SK-N-SH treated with all-trans-retinoic acid at 6 μM for 48 hours (cell line): Measurements from ENCODE around the gene WFS1.

Source experiments
- ATAC-seq: fragments of 200-7000 bp; cut with Tn5 transposase; 3 replicates; pipeline ENCODE4 v1.9.1; 2020; ENCODE audit warnings: mild to moderate bottlenecking, moderate library complexity
- ARNTL ChIP-seq: fragments of 450-650 bp; formaldehyde crosslinking; IDR thresholded peaks from 2 replicates; pipeline ENCODE4 v1.5.0; 2020; ENCODE audit warnings: low read depth, mild to moderate bottlenecking, moderate library complexity, borderline replicate concordance
- CREB5 ChIP-seq: fragments of 250-450 bp; sonication (Bioruptor Pico); IDR thresholded peaks from 2 replicates; pipeline ENCODE4 v1.5.1; 2020; ENCODE audit warnings: low read depth, mild to moderate bottlenecking, moderate library complexity
- CSDC2 ChIP-seq: fragments of 250-450 bp; sonication (Bioruptor Pico); IDR thresholded peaks from 2 replicates; pipeline ENCODE4 v1.5.0; 2020; ENCODE audit warnings: mild to moderate bottlenecking, moderate library complexity
- CSRNP3 ChIP-seq: fragments of 250-450 bp; sonication (Bioruptor Pico); IDR thresholded peaks from 2 replicates; pipeline ENCODE4 v1.5.1; 2021; ENCODE audit warnings: mild to moderate bottlenecking, moderate library complexity
- ESRRG ChIP-seq: fragments of 250-450 bp; sonication (Bioruptor Pico); IDR thresholded peaks from 2 replicates; pipeline ENCODE4 v1.6.1; 2021; ENCODE audit warnings: mild to moderate bottlenecking
- OSR1 ChIP-seq: fragments of 250-450 bp; sonication (Bioruptor Pico); IDR thresholded peaks from 2 replicates; pipeline ENCODE4 v1.8.0; 2022; ENCODE audit warnings: moderate library complexity, mild to moderate bottlenecking, inconsistent platforms
- PATZ1 ChIP-seq: fragments of 250-450 bp; sonication (Bioruptor Pico); IDR thresholded peaks from 2 replicates; pipeline ENCODE4 v1.8.0; 2020; ENCODE audit warnings: mild to moderate bottlenecking, moderate library complexity, borderline replicate concordance
- POU6F1 ChIP-seq: fragments of 250-450 bp; sonication (Bioruptor Pico); IDR thresholded peaks from 2 replicates; pipeline ENCODE4 v1.8.0; 2021; ENCODE audit warnings: low read depth, mild to moderate bottlenecking, moderate library complexity, borderline replicate concordance
- PPARA ChIP-seq: fragments of 250-450 bp; sonication (Bioruptor Pico); IDR thresholded peaks from 2 replicates; pipeline ENCODE4 v1.5.0; 2020; ENCODE audit warnings: mild to moderate bottlenecking, borderline replicate concordance
- RARB ChIP-seq: fragments of 250-450 bp; sonication (Bioruptor Pico); IDR thresholded peaks from 2 replicates; pipeline ENCODE4 v1.8.0; 2021; ENCODE audit warnings: mild to moderate bottlenecking, moderate library complexity
- SNAI2 ChIP-seq: fragments of 250-450 bp; sonication (Bioruptor Pico); IDR thresholded peaks from 2 replicates; pipeline ENCODE4 v1.5.0; 2020; ENCODE audit warnings: mild to moderate bottlenecking, moderate library complexity
- TCF4 ChIP-seq: fragments of 250-450 bp; sonication (Bioruptor Pico); IDR thresholded peaks from 2 replicates; pipeline ENCODE4 v1.8.0; 2021; ENCODE audit warnings: mild to moderate bottlenecking, moderate library complexity, borderline replicate concordance
- TOX ChIP-seq: fragments of 250-450 bp; sonication (Bioruptor Pico); IDR thresholded peaks from 2 replicates; pipeline ENCODE4 v1.8.0; 2021; ENCODE audit warnings: mild to moderate bottlenecking, moderate library complexity, borderline replicate concordance
- ZC3H10 ChIP-seq: fragments of 250-450 bp; sonication (Bioruptor Pico); IDR thresholded peaks from 2 replicates; pipeline ENCODE4 v1.5.1; 2021; ENCODE audit warnings: mild to moderate bottlenecking, moderate library complexity
- ZFP3 ChIP-seq: fragments of 250-450 bp; sonication (Bioruptor Pico); IDR thresholded peaks from 2 replicates; pipeline ENCODE4 v1.5.0; 2020; ENCODE audit warnings: mild to moderate bottlenecking, moderate library complexity
- ZFP30 ChIP-seq: fragments of 450-650 bp; formaldehyde crosslinking; IDR thresholded peaks from 2 replicates; pipeline ENCODE4 v1.5.0; 2022; ENCODE audit warnings: mild to moderate bottlenecking, moderate library complexity
- ZNF565 ChIP-seq: fragments of 450-650 bp; formaldehyde crosslinking; conservative IDR thresholded peaks from 2 replicates; pipeline ENCODE4 v1.5.0; 2020; ENCODE audit warnings: low read depth, mild to moderate bottlenecking, moderate library complexity
- ZNF70 ChIP-seq: fragments of 450-650 bp; formaldehyde crosslinking; IDR thresholded peaks from 2 replicates; pipeline ENCODE4 v1.5.0; 2020; ENCODE audit warnings: mild to moderate bottlenecking, moderate library complexity
- ZNF8 ChIP-seq: fragments of 450-650 bp; formaldehyde crosslinking; IDR thresholded peaks from 2 replicates; pipeline ENCODE4 v1.5.0; 2020; ENCODE audit warnings: mild to moderate bottlenecking, moderate library complexity

WFS1 gene

DNA sequence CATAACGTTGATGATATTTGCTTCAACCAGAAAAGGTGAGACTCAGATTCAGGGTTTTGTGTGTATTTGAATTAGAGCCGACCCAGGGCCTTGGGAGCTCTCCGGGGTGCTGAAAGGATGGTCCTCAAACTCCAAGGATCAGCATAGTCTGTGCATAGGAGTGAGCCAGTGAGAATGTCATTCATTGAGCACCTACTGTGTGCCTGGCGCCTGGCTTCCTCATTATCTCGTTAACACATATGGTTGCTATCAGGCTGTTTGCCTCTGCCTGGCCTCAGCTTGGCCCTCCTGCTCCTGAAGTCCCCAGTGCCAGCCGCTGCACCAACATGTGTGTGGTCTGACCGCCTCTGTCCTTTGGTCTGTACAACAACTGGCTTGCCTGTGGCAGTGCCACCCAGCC is 44.2 kb upstream of the WFS1 start:
- no peak for ATAC-seq
- TF ChIP-seq ESRRG (CRISPR knock-in tag) (no peak), TCF4 (CRISPR knock-in tag) (no peak), TOX (CRISPR knock-in tag) (no peak), ARNTL (CRISPR knock-in tag) (no peak), POU6F1 (CRISPR knock-in tag) (no peak), CSDC2 (CRISPR knock-in tag) (no peak), ZFP30 (CRISPR knock-in tag) (no peak), OSR1 (CRISPR knock-in tag) (no peak), ZFP3 (CRISPR knock-in tag) (no peak), ZC3H10 (no peak), CREB5 (CRISPR knock-in tag) (no peak), PPARA (no peak), ZNF565 (CRISPR knock-in tag) (no peak), SNAI2 (CRISPR knock-in tag) (no peak), CSRNP3 (CRISPR knock-in tag) (no peak), PATZ1 (no peak), ZNF8 (CRISPR knock-in tag) (no peak), ZNF70 (CRISPR knock-in tag) (no peak)

GRCh38 chr4:6226506-6226905 is 43.1 kb upstream of the WFS1 start:
- no peak for ATAC-seq

GRCh38 chr4:6227412-6228157 is 42.1 kb upstream of the WFS1 start:
- TF ChIP-seq PATZ1 (no peak), ZFP3 (CRISPR knock-in tag) (no peak), POU6F1 (CRISPR knock-in tag) (no peak), TCF4 (CRISPR knock-in tag) (no peak), ZFP30 (CRISPR knock-in tag) (no peak)
- ATAC-seq = no peak

More at GRCh38 chr4:6226506-6226905, 43.1 kb upstream of the WFS1 start:
- TF ChIP-seq RARB (CRISPR knock-in tag) (no peak), OSR1 (CRISPR knock-in tag) (no peak), ZNF70 (CRISPR knock-in tag) (no peak), ZC3H10 (no peak), ZNF8 (CRISPR knock-in tag) (no peak), CREB5 (CRISPR knock-in tag) (no peak), ARNTL (CRISPR knock-in tag) (no peak), PPARA (no peak)
